ELR (cell line): ENCODE data around the gene NKAPL.
A peak's percentile ranks its signal among the peaks of the same experiment; 100 is the strongest.

ENCODE experiments used
- DNase-seq: peaks from one replicate; pipeline ENCODE4 v3.0.0-alpha.2; 2015; ENCODE audit warnings: low read depth

The NKAPL gene

GRCh38 chr6:28245206-28245941 lies 13.7 kb upstream of the NKAPL start:
- no peak for DNase-seq

- DNase-seq = no peak
Observed at GRCh38 chr6:28248916-28249315, 10.2 kb upstream of the NKAPL start.

- no peak for DNase-seq
Observed at GRCh38 chr6:28250747-28251146, 8.3 kb upstream of the NKAPL start.

- DNase-seq = peak; percentile 42
Observed at GRCh38 chr6:28251661-28252008, 7.5 kb upstream of the NKAPL start.

- peak; percentile 95 for DNase-seq
Observed at GRCh38 chr6:28252009-28252975, 6.8 kb upstream of the NKAPL start, which contains the start of gene ZKSCAN4. TSS of gene ZKSCAN4 (minus strand) at chr6:28252269. CDS start at chr6:28251980, 289 bp downstream.

- no peak for DNase-seq
Observed at GRCh38 chr6:28254121-28254519, 5.0 kb upstream of the NKAPL start.

GRCh38 chr6:28257042-28257441 lies 2.1 kb upstream of the NKAPL start:
- no peak for DNase-seq

GRCh38 chr6:28263922-28264321 lies 4.8 kb downstream of the NKAPL start:
- DNase-seq = no peak

GRCh38 chr6:28264834-28265401 lies 5.8 kb downstream of the NKAPL start:
- no peak for DNase-seq

GRCh38 chr6:28266563-28266961 lies 7.5 kb downstream of the NKAPL start:
- no peak for DNase-seq

- peak; percentile 91 for DNase-seq
Observed at GRCh38 chr6:28266962-28267694, 8.0 kb downstream of the NKAPL start, which contains the start of gene ZSCAN26. TSS of gene ZSCAN26 (plus strand) at chr6:28267143. CDS start at chr6:28271920, 4,777 bp downstream.

- DNase-seq = no peak
Observed at GRCh38 chr6:28267695-28268059, 8.6 kb downstream of the NKAPL start.

- DNase-seq = peak; percentile 97
Observed at GRCh38 chr6:28269492-28269891, 10.4 kb downstream of the NKAPL start.

- no peak for DNase-seq
Observed at GRCh38 chr6:28274888-28275287, 15.8 kb downstream of the NKAPL start.

- no peak for DNase-seq
Observed at GRCh38 chr6:28277746-28278145, 18.6 kb downstream of the NKAPL start.

GRCh38 chr6:28280595-28281287 lies 21.6 kb downstream of the NKAPL start:
- DNase-seq = no peak

GRCh38 chr6:28281288-28282064 lies 22.4 kb downstream of the NKAPL start, which contains the start of gene PGBD1:
TSS of gene PGBD1 (plus strand) at chr6:28281572. CDS start at chr6:28283814, 2,242 bp downstream.
- peak; percentile 88 for DNase-seq

- DNase-seq = peak; percentile 15
Observed at GRCh38 chr6:28282926-28283325, 23.8 kb downstream of the NKAPL start.

- DNase-seq = no peak
Observed at GRCh38 chr6:28291573-28291972, 32.5 kb downstream of the NKAPL start.

- DNase-seq = no peak
Observed at GRCh38 chr6:28295326-28295725, 36.2 kb downstream of the NKAPL start.
